ENCODE results near the gene MRPL36.
"Not testable (repeated sequence)": the region's sequence is repeated elsewhere in the genome, so short reads cannot be mapped to it uniquely, and the experiment has no call there.

The MRPL36 gene

DNA sequence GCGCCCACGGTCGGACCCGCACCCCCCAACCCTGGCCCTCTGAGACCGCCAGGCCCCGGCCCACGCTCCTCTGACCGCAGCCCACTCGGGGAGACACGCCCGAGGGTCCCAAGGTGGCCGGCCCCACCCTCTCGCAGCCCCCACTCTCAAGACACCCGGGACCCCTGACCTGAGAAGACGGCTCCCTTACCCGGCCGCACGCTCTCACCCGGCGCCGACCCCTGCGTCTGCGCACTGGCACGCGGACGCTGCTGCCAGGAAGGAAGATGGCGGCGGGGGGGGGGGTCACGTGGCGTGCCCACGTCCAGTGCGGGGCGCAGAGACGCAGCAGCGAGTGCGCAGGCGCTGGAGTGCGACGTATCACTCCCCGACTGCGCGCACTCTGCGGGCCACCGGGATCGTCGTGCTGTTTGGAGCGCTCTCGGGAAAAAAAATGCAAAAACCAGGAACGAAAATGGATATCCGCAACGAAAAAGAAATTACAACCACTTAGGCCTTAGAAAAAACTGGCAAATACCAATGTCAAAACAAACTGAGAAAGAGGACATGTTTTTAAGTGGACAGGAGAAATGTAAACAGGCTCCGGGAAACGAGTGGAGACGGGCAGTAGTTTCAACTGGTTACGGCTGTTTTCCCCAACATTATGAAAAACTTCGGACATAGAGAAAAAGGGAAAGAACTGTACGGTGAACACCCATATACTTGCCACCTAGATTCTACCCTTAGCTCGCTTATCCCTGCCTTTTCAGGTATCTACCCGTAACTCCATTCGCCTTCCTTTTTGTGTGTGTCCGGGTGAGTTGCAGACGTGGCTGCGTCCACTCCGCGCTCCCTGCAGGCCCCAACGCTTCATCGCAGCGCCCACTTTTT is at the start of gene MRPL36:
TSS of gene MRPL36 (minus strand) at position 236 of the 870 bp plus-strand sequence. CDS start 902 bp downstream, outside the sequence.
- DNase-seq (ENCODE audit: low read depth) = peak; percentile 91

GRCh38 chr5:1847611-1848010 is 48.0 kb upstream of the MRPL36 start:
- DNase-seq (ENCODE audit: low read depth) = no peak

- no peak for DNase-seq (ENCODE audit: low read depth)
These were observed 47.4 kb upstream of the MRPL36 start for GRCh38 chr5:1847056-1847455.

DNA sequence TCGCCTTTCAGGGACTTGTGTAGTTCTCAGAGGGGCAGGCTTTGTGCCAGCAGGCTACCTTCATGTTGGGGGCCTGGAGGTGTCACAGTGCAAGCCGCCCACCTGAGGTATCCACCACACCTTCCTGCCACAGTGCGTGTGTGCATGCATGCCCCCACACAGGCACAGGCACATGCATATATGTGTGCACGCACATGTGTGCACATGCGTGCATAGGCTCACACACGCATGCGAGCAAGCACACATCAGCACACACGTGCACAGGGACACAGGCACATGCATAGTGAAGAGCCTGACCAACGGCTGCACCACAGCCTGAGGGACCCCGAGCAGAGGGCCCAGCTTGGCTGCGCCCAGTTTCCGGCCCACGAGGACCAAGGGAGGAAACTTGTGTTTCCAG is 46.9 kb upstream of the MRPL36 start:
- no peak for DNase-seq (ENCODE audit: low read depth)

DNA sequence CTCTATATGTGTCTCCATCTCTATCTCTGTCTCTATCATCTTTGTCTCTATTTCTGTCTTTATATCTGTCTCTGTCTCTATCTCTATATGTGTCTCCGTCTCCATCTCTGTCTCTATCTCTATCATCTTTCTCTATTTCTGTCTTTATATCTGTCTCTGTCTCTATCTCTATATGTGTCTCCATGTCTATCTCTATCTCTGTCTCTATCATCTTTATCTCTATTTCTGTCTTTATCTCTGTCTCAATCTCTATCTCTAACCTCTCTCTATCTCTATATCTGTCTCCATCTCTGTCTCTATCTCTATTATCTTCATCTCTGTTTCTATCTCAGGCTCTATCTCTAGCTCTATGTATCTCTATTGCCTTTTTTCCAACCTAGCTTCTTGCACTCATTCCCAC is 46.1 kb upstream of the MRPL36 start:
- DNase-seq (ENCODE audit: low read depth) = no peak

DNA sequence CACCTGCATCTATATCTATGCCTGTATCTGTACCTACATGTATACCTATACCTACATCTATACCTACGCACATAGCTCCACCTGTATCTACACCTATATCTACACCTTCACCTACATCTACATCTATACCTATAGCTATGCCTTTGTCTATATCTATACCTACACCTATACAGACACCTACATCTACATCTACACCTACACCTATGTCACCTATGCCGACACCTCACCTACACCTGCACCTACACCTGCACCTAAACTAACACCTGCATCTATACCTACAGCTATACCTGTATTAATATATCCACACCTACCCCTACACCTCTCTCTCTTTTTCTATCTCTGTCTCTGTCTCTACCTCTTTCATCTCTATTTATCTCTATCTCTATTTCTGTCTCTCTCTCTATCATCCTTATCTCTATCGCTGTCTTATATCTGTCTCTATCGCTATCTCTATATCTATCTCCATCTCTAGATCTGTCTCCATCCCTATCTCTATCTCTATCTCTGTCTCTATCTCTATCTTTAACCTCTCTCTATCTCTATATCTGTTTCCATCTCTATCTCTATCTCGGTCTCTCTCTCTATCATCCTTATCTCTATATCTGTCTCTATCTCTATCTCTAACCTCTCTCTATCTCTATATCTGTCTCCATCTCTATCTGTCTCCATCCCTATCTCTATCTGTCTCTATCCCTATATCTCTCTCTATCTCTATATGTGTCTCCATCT is 45.2 kb upstream of the MRPL36 start:
- DNase-seq (ENCODE audit: low read depth) = no peak

GRCh38 chr5:1843761-1844160 is 44.1 kb upstream of the MRPL36 start:
- DNase-seq (ENCODE audit: low read depth) = not testable (repeated sequence)

- no peak for DNase-seq (ENCODE audit: low read depth)
These were observed 42.6 kb upstream of the MRPL36 start for GRCh38 chr5:1842004-1842819.

- DNase-seq (ENCODE audit: low read depth) = no peak
These were observed 41.3 kb upstream of the MRPL36 start for GRCh38 chr5:1840741-1841521.

DNA sequence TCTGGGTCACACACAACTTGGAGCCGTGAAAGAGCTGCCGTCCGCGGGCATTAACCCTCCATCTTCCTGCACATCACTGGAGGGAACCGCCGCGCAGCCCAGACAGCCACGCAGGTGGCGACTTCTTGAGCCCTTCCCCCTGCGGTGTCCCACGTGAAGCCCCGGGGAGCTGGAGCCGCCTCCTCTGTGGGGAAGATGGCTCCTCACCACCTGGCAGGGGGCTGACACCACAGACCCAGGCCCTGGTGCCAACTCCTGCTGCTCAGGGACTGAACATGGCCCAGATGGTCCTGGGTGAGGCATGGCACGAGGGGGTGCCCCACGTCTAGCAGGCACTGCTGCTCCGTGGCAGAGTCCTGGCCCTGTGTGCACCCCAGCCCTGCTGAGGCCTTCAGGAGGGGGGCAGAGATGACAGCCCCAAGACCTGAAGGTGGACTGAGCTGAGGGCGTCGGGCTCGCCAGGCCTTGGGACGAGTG is 40.5 kb upstream of the MRPL36 start:
- DNase-seq (ENCODE audit: low read depth) = no peak

DNA sequence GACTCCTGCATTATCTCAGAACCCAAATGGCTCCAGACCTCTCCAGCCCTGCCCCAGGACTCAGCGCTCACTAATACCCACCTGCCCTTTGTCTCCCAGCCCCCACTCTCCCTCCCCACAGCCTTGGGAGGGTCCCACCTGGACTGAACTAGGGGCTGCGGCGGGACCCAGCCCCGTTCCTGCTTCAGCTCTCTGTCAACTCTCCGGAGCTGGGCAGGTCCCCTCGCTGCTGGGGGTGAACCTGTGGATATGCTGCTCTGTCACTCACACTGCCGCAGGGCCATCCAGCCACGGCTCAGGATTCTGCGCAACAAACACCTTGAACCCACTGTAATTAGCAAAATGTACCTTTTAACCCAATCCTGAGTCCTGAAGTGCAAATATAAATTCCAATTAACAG is 38.4 kb upstream of the MRPL36 start:
- DNase-seq (ENCODE audit: low read depth) = no peak

DNA sequence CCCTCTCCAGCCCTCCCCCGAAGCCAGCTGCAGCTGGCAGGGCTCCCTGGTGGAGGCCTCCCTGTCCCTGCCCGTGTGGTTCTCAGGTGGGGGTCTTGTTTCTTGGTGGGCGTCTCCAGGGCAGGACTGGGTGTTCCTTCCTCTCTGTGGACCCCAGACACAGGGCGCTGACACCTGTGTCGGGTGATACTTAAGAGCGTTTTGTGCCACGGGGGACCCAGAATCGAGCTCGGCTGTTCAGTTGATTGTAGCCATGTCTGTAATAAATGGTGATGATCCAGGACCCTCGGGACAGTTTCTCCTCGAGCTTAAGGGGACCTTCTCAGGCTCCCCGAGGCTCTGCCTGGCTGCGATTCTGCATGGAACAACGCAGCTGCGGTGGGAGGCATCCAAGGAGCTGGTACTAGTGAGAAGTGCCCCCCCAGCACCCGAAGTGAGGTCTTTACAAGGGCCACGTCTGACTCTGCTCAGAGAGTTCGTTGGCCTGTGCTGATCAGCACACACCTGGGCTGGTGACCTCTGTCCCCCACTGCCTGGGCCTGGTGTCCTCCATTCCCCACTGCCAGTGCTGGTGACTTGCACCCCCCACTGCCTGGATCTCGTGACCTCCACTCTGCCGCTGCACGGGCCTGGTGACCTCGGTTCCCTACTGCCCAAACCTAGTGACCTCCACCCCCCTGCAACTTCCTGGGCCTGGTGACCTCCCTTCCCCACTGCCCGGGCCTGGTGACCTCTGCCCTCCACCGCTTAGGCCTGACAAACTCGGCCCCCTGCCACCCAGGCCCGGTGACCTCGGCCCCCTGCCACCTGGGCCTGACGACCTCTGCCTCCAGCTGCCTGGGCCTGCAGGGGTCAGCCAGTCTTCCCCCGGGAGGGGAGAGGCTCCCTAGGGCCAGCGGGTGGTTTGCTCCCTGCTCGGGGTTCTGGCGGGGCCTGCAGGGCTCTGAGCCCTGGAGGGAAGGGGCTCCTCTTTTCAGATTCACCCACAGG is 37.5 kb upstream of the MRPL36 start:
- DNase-seq (ENCODE audit: low read depth) = no peak

GRCh38 chr5:1836176-1836890 is 36.7 kb upstream of the MRPL36 start:
- no peak for DNase-seq (ENCODE audit: low read depth)

GRCh38 chr5:1835431-1835830 is 35.8 kb upstream of the MRPL36 start:
- no peak for DNase-seq (ENCODE audit: low read depth)

- no peak for DNase-seq (ENCODE audit: low read depth)
These were observed 35.2 kb upstream of the MRPL36 start for GRCh38 chr5:1834721-1835429.

DNA sequence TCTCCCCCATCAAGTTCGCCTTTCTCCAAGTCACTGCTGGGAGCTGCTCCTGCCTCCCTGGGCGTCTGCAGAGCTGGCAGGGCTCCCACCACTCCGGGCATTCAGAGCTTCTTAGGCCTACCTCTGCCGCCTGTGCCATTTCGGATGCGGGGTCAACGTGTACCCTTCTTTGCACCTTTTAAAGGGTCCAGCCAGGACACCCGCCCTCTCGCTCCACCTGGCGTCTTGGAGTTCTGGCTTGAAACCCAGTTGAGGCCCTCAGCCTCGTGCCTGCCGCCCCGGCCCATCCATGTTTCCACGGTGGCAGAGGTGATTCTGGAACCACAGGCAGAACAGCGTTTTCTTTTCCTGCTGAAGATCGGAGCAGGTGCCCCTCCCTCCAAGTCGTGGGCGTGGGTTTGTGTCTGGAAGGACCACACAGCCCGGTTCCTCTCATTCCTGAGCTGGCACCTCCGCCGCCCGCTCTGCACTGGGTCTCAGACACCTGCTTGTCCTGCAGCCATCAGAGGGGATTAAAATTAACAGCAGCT is 34.5 kb upstream of the MRPL36 start:
- DNase-seq (ENCODE audit: low read depth) = no peak

DNA sequence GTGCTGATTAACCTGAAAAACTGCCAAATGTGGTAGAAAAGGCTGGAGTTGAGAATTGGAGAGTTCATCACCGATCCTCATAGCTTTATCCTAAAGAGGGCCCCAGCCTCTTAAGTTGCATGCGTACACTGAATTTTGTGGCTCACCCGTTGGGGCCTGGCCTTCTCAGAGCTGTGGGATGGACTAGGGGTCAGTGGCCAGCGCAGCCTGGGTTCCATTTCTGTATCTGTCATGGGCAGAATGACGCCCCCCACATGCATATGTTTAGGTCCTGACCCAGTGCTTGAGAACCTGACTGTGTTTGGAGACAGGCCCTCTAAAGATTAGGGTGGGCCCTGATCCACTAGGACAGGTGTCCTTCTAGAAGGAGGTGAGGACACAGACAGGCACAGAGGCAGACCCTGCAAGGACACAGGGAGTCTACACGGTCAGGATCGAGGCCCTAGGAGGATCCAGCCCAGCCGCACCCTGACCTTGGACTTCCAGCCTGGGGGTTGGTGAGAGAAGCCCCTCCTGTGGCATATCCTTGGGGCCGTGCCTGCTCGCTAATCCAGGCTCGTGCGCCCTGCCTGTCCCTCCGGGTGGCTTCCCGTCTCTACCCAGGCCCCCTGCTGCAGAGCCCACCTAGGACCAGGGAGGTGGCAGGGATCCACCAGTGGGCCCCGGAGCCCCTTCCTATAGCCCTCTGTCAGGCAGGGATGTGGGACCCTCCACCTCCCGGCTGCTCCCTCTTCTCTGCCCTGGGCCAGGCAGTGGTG is 33.8 kb upstream of the MRPL36 start:
- DNase-seq (ENCODE audit: low read depth) = no peak

Data from stimulated activated CD8-positive, alpha-beta memory T cell treated with anti-CD3 and anti-CD28 coated beads, Interleukin-12 subunit alpha, Interleukin-12 subunit beta, amount 100 ng/mL, for 1 hour (primary cell).